SH-SY5Y (cell line): Measurements from ENCODE around the gene PTPN4.

Source experiments
- GATA2 ChIP-seq: IDR thresholded peaks from 2 replicates; pipeline ENCODE4 v1.6.1; 2011; ENCODE audit warnings: mild to moderate bottlenecking, low read depth, low read length
- GATA3 ChIP-seq: IDR thresholded peaks from 2 replicates; pipeline ENCODE4 v1.6.1; 2011; ENCODE audit warnings: low read depth, mild to moderate bottlenecking, low read length, moderate library complexity

PTPN4 gene

DNA sequence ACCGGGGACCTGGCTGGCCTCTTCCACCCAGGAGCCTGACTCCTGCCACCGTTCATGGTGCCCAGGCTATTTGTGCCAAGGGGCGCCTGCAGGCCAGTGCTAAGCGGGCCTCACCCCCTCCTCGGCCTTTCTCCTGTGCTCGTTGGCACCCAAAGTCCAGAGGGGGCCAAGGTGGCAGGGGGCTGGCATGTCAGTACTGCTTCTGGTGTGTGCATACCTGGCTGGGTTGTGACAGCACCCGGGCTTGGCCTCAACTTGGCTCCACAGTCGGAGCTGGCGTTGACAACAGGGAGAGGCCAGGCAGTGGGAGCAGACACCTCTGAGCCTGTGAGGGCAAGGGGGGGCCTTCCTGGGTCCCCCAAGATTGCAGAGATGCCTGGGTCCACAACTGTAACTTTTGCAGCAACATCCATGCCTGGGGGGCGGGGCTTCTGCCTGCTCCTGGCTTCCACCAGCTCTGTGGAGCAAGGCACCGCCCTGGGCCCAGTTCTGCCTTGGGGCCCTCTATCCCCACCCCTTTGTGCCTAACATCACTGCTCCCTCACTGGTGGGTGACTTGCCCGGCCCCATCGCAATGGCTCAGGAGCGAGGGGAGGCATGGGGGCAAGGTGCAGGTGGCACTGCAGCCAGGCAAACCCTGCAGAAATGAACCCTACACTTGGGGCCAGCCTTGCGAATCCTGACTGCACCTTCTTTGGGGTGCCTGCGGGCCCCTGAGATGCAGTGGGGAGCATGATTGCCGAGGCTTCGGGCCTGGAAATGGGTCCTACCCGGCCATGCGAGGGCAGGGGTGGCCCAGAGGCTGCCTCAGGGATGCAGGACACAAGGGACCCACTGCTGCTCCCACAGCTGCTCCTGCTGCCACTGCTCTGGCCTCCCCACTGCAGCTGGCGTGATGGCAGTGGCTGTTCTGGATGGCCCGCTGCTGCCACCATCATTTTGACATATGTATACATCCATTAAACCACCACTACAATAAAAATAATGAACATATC is 35.9 kb downstream of the PTPN4 start:
- TF ChIP-seq GATA2 = no peak
- TF ChIP-seq GATA3 = no peak

DNA sequence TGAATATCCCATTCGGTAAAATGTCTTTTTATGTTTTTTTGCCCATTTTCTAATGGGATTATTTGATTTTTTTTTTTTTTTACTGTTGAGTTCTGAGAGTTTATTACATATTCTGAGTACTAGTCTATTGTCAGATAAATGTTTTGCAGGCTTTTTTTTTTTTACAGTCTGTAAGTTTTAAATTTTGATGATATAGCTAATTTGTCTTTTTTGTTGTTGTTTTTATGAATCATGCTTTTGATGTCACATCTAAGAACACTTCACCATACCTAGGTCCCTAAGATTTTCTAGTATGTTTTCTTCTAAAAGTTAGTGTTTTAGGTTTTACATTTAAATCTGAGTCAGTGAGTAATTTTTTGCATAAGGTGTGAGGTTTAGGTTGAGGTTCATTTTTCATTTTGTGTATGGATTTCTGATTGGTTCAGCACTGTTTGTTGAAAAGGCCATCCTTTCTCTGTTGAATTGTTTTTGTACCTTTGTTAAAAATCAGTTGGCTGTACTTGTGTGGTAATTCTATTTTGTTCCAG is 40.7 kb downstream of the PTPN4 start:
- no peak for TF ChIP-seq GATA2
- TF ChIP-seq GATA3 = no peak

DNA sequence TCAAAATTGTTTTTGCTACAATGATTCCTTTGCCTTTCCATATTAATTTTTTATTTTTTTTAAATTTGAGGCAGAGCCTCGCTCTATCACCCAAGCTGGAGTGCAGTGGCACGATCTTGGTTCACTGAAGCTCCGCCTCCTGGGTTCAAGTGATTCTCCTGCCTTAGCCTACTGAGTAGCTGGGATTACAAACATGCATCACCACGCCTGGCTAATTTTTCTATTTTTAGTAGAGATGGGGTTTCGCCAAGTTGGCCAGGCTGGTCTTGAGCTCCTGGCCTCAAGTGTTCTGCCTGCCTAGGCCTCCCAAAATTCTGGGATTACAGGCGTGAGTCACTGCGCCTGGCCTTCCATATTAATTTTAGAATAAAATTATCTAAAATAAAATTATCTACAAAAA is 41.3 kb downstream of the PTPN4 start:
- no peak for TF ChIP-seq GATA3
- no peak for TF ChIP-seq GATA2

DNA sequence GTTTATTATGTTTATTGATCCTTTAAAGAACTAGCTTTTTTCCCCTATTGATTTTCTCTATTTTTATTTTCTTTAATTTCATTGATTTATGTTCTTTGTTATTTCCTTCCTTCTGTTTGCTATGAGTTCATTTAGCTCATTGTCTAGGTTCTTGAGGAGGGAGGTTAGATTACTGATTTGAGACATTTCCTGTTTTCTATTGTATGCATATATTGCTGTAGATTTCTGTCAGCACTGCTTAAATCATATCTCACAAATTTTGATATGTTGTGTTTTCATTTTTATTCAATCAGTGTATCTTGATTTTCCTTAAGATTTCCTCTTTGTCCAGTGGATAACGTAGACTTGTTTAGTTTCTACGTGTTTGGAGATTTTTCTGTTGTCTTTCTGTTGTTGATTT is 43.4 kb downstream of the PTPN4 start:
- TF ChIP-seq GATA2 (no peak), GATA3 (no peak)

DNA sequence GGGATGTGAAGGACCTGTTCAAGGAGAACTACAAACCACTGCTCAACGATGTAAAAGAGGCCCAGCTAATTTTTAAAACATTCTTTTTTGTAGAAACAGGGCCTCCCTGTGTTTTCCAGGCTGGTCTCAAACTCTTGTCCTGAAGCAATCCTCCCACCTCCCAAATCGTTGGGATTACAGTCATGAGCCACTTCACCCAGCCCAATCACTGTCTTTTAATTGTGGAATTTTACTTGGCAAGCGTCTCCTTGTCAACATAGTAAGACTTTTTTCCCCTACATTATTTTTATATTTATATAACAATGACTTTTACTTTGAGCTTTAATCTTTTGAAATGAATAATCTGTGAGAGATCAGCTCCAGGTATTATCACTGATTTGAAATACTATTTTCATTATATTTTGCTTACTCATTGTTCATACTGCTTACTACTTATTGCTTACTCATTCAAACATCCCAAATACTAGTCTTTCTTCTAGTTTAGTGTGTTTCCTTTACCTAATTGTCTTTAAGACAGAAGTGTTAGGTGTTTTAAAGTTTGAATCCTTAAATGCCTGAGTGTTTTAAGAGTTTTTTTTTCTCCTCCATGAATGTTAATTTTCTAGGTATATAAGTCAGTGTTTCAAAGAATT is 48.9 kb downstream of the PTPN4 start:
- TF ChIP-seq GATA3 = no peak
- no peak for TF ChIP-seq GATA2

DNA sequence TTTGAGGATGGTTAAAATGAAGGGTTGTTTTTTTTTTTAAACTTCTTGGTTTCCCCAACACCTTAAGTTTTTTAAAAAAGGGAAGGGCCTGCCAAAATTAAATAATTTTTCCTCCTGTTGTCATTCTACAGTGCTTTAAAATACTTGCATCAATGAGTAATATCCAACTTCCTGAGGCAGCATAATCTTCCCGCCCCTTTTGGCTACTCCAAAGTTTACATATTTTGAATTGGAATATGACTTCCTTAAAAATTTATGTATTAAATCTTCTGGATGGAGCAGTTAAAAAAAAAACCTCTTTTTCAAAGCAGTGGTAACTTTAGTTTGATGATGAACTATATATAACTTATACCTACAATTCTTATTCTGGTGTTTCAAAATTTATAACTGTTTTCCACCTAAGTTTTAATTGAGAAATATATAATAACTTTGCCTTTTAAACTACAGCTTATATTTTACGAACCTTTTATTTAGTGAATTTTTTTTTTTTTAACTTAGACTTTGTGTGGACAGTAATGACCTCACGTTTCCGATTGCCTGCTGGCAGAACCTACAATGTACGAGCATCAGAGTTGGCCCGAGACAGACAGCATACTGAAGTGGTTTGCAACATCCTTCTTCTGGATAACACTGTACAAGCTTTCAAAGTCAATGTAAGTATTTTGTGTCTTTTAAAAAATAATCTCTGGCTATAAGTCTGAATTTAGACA is 49.8 kb downstream of the PTPN4 start:
- TF ChIP-seq GATA2 (no peak), GATA3 (no peak)

DNA sequence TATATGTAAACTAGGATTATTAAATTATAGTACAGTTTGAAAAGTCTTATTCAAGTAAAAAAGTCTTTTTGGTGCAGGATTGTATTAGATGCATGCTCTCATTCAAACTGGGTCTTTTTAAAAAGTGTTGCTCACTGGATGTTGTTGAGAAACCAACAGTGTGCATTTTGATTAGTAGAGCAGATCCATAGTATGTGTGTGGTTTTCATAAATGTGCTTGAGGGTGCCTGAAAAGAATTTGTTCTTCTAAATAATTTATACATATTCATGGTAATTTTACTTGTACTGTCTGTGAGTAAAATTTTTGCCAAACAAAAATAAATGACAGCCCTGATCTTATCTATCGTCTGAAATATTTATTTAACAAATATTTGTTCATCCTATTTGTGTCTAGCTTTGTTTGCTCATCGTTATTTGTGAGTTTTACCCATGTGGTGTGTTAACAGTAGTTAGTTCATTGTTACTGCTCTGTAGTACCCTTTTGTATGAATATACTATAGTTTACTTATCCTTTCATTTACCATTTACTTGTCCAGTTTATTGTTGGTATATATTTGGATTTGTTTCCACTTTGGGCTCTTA is 50.4 kb downstream of the PTPN4 start:
- TF ChIP-seq GATA2 (no peak), GATA3 (no peak)

DNA sequence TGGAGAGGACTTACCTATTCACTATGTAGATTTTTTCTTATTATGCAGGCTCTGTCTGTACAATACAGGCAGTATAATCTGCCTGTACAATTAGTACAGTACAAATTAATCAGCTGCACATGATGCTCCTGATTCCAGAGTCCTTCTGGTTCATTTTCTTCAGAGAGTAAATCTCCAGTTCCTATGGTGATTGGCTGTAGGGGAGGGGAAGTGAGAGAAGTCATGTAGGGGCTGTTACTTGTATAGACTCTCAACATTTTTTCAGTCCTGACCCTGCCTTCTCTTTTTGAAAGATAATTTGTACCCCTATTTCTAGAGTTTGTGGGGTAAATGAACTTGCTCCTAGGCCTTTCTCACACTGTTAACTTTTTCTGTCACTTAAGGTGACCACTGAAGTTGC is 54.5 kb downstream of the PTPN4 start:
- no peak for TF ChIP-seq GATA2
- TF ChIP-seq GATA3 = no peak

DNA sequence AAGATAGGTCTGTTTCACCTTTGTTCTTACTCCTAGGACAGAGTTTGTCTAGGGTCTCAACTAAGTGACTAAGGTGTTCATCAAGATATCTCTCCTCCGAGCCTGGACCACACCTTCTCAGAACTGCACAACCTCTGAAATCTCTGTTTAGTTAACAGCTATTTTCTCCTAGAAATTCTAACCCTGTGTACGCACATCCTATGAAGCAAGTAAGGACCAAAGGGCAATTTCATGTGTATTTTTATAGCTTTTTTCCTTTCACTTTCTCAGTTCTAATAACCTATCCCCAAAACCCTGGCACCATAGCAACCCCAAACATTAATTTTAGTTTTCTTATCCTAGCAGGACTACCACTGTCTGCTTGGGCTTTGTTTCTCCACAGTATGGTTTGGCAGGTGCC is 59.1 kb downstream of the PTPN4 start:
- TF ChIP-seq GATA3 = no peak

DNA sequence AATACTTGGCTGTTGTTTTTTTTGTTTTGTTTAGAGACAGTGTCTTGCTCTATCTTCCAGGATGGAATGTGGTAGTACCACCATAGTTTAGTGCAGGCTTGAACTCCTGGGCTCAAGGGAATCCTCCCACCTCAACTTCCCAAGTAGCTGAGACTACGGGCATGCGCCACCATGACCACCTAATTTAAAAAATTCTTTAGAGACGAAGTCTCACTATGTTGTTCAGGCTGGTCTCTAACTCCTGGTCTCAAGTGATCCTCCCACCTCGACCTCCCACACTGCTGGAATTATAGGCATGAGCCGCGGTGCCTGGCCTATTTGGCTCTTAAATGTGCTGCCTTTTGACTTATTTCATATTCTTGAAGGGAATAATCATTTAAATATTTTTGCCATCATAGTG is 60.1 kb downstream of the PTPN4 start:
- no peak for TF ChIP-seq GATA3
- TF ChIP-seq GATA2 = no peak

DNA sequence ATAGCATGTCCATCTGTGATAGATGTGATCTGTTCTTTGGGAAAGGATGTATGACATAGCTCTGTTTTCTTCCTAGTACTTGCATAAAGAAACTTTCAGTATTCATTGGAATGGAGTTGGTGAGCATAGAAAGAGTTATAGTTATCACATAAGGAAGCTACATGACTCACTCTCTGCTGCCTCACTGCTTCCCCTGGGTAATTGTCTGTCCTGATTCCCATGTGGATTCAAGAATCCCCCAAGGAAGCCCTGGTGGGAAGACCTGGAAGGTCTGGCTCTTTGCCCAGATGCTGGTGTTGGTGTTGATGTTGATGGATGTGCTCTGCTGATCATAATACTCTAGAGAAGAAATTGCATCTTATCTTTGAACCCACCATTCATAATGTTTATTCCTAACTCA is 60.6 kb downstream of the PTPN4 start:
- TF ChIP-seq GATA3 = no peak
- TF ChIP-seq GATA2 = no peak

DNA sequence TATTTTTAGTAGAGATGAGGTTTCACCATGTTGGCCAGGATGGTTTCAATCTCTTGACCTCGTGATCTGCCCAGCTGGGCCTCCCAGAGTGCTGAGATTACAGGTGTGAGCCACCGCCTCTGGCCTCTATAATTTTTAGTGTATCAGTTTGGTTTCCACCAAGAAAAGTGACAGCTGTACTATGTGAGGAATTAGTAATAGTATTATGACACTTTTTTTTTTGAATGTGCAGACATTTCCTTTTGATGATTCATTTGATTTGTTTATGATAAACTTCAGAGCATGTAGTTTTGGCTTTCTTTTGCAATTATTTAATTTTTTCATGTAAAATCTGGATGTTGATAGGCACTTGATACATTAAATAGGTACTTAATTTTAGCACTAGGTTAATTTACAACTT is 61.5 kb downstream of the PTPN4 start:
- TF ChIP-seq GATA2 (no peak), GATA3 (no peak)

DNA sequence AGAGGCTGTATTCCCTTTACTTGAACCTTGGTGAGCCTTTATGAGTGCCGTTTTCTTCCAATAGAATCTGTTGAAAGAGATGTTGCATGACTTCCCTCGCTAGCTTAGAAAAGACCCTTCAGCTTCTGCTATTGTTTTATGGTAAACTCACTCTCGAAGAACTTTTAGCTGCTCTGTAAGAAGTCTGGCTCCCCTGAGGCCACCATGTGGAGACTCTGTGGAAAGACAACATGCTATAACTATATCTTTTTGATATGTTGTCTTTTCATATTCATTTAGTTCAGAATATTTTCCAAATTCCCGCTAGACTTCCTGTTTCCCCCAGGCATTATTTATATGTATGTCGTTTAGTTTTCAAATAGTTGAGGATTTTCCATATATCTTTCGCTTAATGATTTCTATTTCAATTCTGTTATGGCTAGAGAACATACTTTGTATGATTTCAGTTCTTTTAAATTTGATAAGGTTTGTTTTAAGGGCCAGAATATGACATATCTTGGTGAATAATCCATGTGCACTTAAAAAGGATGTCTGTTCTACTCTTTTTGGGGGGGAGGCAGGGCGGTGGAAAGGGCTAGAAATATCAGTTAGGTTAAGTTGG is 64.1 kb downstream of the PTPN4 start:
- TF ChIP-seq GATA2 (no peak), GATA3 (no peak)

DNA sequence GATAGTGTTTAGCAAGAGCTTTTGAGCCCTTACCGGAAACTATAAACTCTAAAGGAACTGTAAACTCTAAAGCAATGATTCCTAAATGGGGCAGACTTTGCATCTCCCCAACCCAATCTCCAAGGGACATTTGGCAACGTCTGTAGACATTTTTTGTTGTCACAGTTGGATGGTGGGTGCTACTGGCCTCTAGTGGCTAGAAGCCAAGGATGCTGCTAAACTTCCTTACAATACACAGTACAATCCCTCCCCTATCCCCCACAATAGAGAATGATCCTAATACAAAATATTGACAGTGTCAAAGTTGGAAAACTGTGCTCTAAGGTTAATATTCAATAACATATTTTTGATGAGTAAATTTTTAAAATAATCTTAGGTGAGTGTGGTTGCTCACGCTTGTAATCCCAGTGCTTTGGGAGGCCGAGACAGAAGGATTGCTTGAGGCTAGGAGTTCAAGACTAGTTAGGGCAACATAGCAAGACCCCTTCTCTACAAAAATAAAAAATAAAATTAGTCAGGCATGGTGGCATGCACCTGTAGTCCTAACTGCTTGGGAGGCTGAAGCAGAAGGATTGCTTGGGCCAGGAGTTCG is 66.7 kb downstream of the PTPN4 start:
- TF ChIP-seq GATA2 (no peak), GATA3 (no peak)
